K562 (cell line): ENCODE measurements around the gene TLNRD1. TPM values are rescaled to one million over a fixed set of nuclear protein-coding genes. Genes with fewer than 3 reads are reported as not detected.

Experiments used
- GTF2E2 ChIP-seq: fragments of 200-800 bp; sonication (Bioruptor generic); IDR thresholded peaks from 2 replicates; pipeline ENCODE4 v1.6.1; 2016; ENCODE audit warnings: missing genetic modification characterization, missing compliant biosample characterization
- HDAC8 ChIP-seq: fragments of 450-650 bp; IDR thresholded peaks from 2 replicates; pipeline ENCODE4 v1.6.1; 2016; ENCODE audit warnings: mild to moderate bottlenecking, missing genetic modification characterization, moderate library complexity, missing compliant biosample characterization
- RBM15 ChIP-seq: fragments of 200-400 bp; formaldehyde crosslinking; IDR thresholded peaks from 2 replicates; pipeline ENCODE4 v1.6.1; 2018; ENCODE audit warnings: mild to moderate bottlenecking, low read length, moderate library complexity; ENCODE audit not compliant: insufficient read depth
- ZSCAN29 ChIP-seq: fragments of 450-650 bp; IDR thresholded peaks from 2 replicates; pipeline ENCODE4 v1.6.1; 2017
- polyA plus RNA-seq, 8 experiments: library from polyadenylated mRNA; depleted of rRNA in 4 of 8; stranded (reverse) in 5 of 8; unstranded in 3 of 8; fragments of >200 nt; fragmentation: Nextera tagmentation in 2 of 8; fragmentation: Illumina TruSeq in 1 of 8; extraction: Ambion mirVana in 2 of 8; extraction: Trizol in 1 of 8; gene quantifications; 2 replicates each; pipeline versions ENCODE4 v1.2.1 to v1.2.3, GENCODE V29; 2011 to 2014; ENCODE audit warnings: inconsistent platforms in 1 of 8, missing spikeins in 1 of 8
- total RNA-seq, 7 experiments: library from RNA; depleted of rRNA in 6 of 7; stranded (reverse); fragments of >200 nt in 6 of 7; fragmentation: Illumina TruSeq in 2 of 7; extraction: Trizol in 2 of 7; gene quantifications; 2 replicates each; pipeline versions ENCODE4 v1.2.1 to v1.2.3, GENCODE V29; 2011 to 2021; ENCODE audit warnings: low replicate concordance in 1 of 7
- TF ChIP-seq, protein P1 (sequence below): sonication (generic); formaldehyde crosslinking; IDR thresholded peaks from 2 replicates; pipeline ENCODE4 v1.8.1; 2023; ENCODE audit warnings: mild to moderate bottlenecking, missing genetic modification reagents
- TF ChIP-seq, protein P2 (sequence below), 2 experiments: fragments of 150-350 bp in 1 of 2; IDR thresholded peaks; 2 replicates each; pipeline ENCODE4 v1.6.1; 2012 to 2016; ENCODE audit warnings: low read depth in 2 of 2, low read length in 2 of 2, mild to moderate bottlenecking in 1 of 2, moderate library complexity in 1 of 2

TLNRD1 gene
- total and polyA plus RNA-seq, 9 of the 15 experiments (the other 6 are each of a cell fraction or from before 2014, with no cell fraction given) = 1.1 to 33.1 (median 5.7) TPM

DNA sequence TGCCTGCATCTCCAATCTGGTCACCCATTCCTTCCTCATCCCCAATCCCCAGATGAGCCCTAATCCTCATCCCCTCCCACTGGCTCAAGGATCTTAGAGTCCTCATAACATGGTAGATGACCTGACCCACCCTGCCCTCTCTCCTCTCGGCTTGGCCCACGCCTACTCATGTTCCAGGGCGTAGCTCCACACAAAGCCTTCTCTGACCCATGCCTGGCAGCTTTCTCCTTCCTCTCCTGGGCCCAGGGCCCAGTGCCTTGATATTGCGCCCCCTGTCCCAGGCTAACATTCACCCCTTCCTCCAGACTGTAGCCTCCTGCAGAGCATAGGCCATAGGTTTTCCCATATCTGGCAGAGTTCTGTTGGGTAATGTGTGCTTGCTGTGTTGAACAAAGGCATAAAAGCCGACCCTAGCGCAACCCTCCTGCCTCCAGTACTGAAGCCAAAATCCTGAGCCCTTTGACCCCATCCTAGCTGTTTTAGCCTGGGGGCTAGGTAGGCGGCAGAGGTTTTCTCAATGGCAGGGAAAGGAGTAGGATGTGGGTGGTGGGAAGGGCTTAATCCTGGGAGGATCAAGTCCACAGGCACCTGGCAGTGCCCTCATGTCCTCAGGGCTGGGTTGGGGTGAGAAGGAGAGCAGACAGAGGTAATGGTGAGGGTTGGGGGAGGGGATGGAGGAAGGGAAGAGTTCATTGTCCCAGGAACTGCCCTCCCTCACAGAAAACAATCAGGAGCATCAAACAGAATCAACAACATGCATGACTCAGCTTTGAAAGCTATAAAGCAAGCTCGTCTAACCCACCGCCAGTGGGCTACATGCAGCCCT, 46.6 kb upstream of the TLNRD1 start (continued):
- TF ChIP-seq, protein P1, sequence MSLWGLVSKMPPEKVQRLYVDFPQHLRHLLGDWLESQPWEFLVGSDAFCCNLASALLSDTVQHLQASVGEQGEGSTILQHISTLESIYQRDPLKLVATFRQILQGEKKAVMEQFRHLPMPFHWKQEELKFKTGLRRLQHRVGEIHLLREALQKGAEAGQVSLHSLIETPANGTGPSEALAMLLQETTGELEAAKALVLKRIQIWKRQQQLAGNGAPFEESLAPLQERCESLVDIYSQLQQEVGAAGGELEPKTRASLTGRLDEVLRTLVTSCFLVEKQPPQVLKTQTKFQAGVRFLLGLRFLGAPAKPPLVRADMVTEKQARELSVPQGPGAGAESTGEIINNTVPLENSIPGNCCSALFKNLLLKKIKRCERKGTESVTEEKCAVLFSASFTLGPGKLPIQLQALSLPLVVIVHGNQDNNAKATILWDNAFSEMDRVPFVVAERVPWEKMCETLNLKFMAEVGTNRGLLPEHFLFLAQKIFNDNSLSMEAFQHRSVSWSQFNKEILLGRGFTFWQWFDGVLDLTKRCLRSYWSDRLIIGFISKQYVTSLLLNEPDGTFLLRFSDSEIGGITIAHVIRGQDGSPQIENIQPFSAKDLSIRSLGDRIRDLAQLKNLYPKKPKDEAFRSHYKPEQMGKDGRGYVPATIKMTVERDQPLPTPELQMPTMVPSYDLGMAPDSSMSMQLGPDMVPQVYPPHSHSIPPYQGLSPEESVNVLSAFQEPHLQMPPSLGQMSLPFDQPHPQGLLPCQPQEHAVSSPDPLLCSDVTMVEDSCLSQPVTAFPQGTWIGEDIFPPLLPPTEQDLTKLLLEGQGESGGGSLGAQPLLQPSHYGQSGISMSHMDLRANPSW = no peak
- TF ChIP-seq GTF2E2 (tag) (no peak), HDAC8 (tag) (no peak), RBM15 (no peak), ZSCAN29 (no peak)
- TF ChIP-seq, protein P2, sequence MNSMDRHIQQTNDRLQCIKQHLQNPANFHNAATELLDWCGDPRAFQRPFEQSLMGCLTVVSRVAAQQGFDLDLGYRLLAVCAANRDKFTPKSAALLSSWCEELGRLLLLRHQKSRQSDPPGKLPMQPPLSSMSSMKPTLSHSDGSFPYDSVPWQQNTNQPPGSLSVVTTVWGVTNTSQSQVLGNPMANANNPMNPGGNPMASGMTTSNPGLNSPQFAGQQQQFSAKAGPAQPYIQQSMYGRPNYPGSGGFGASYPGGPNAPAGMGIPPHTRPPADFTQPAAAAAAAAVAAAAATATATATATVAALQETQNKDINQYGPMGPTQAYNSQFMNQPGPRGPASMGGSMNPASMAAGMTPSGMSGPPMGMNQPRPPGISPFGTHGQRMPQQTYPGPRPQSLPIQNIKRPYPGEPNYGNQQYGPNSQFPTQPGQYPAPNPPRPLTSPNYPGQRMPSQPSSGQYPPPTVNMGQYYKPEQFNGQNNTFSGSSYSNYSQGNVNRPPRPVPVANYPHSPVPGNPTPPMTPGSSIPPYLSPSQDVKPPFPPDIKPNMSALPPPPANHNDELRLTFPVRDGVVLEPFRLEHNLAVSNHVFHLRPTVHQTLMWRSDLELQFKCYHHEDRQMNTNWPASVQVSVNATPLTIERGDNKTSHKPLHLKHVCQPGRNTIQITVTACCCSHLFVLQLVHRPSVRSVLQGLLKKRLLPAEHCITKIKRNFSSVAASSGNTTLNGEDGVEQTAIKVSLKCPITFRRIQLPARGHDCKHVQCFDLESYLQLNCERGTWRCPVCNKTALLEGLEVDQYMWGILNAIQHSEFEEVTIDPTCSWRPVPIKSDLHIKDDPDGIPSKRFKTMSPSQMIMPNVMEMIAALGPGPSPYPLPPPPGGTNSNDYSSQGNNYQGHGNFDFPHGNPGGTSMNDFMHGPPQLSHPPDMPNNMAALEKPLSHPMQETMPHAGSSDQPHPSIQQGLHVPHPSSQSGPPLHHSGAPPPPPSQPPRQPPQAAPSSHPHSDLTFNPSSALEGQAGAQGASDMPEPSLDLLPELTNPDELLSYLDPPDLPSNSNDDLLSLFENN (IDR thresholded peaks at IDR 0.05; ENCODE audit: low read depth in 2 of 2, low read length in 2 of 2) = no peak
